AG20443 (cell line): Measurements from ENCODE around the gene EPHX1.
"Not testable (repeated sequence)": the region's sequence is repeated elsewhere in the genome, so short reads cannot be mapped to it uniquely, and the experiment has no call there.

Experiments
- DNase-seq: peaks from one replicate; pipeline ENCODE4 v3.0.0; 2012; ENCODE audit warnings: low spot score, mixed read lengths

EPHX1 gene

DNA sequence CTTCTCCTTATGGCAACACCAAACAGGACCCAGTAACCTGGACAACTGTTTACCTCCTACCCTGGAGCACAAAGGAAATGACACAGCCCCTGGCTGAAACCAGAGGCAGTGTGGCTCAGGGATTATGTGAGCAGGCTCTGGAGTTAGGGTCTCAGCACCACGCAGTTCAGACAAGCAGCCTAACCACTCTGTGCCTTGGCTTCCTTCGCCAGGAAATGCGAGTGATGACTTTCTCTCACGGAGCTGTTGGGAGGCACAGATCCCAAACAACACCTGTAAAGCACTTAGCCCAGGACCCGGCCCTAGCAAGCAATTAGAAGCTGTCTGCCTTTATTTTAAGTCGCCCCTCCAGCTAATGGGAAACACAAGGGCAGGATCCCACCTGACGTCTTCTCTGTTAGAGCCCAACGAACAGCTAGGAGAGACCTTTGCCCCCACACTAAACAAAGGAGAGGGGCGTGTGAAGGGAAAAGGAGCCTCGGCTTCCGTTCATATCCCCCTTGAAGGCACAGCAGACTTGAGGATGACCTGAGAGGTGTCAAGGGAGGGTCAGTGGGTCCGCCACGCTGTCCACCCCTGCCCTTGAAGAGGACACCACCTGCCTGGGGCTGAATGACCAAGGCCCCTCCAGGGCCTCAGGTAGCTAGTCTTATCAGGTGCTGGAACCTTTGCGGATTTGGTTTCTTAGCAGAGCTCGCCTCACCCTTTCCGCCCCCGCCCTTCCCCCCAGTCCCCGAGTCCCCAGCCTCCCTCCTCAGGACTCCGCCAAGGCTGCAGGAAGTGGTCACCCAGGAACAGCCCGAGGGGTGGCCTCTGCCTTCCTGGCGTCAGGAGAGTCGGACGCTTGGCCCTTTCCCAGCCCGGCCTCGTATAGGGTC, 71.4 kb downstream of the EPHX1 start:
- peak; percentile 69 for DNase-seq

DNA sequence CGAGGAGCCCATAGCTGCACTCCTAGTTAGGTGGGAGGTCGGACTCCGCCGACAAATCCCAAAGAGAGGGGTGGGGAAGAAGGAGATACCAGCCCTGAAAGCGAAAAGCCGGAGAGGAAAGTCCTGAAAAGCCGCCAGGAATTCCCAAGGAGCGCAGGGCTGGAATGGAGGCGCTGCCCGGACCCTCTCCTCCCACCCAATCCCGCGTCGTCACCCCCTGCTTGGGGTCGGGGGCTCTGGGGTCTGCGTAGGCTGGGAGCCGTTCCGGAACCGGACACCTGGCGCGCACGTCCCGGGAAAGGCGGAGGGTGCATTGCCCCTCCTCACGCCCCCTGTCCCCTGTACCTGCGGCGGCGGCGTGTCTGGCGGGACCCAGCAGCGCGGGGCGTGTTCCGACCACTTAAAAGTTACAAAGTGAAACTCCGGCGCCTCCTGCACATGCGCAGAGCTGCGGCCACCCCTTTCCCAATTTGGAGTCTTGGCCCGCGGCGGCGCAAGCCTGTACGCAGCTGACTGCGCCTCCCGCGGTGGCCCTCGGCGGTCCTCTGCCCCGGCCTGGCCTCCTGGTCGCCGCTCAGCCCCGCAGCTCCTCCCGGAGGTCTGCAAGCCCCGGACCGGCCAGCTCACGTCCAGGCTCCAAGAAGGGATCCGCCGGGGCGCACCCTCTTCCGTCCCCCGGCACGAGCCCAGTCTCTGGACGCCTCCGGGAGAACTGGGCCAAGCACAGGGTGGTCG, 72.2 kb downstream of the EPHX1 start, which contains the start of gene TMEM63A:
Gene TMEM63A, minus strand, starts transcription at position 422 of the 735 bp plus-strand sequence. CDS start 4,800 bp downstream, outside the sequence.
- DNase-seq = peak; percentile 99

- peak; percentile 84 for DNase-seq
Measured at GRCh38 chr1:225882694-225883615, 73.0 kb downstream of the EPHX1 start.

DNA sequence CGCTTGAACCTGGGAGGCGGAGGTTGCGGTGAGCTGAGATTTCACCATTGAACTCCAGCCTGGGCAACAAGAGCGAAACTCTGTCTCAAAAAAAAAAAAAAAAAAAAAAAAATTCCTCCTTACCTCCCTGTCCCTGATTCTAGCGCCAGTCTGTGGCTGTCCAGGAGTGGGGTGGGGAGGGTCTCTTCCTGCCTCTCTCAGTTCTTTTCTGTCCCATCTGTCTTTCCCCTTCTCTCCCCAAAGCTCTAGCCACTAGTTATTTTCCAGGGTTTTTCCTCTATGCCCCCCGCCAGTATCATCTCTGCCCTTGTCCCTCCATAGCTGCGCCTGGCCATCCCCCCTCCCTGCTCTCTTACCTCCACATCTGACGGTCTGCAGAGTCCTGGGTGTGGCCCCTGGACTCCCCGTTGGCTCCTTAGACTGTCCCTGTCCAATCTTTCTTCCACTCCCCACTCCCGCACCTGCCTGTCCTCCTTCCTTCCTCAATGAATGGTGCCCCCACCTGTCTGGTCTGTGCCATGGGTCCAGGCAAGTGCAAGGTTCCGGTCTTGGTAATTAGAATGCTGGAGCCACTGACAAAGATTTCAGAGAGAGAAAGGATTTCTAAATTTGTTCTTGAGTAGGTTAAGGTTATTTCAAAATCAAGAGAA, 73.8 kb downstream of the EPHX1 start:
- DNase-seq = no peak

DNA sequence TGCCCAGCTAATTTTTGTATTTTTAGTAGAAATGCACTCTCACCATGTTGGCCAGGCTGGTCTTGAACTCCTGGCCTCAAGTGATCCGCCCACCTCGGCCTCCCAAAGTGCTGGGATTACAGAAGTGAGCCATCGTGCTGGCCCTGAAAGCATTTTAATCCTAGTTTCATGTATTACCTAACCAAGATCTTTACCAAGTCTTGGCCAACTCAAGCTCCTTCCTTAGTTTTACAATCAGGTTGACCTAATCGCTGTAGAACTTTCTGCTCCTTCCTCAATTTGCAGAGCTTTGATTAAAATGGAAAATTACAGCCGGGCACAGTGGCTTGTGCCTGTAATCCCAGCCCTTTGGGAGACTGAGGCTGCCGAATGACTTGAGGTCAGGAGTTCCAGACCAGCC, 75.4 kb downstream of the EPHX1 start:
- DNase-seq = no peak

GRCh38 chr1:225886159-225887029, 76.5 kb downstream of the EPHX1 start:
- no peak for DNase-seq

DNA sequence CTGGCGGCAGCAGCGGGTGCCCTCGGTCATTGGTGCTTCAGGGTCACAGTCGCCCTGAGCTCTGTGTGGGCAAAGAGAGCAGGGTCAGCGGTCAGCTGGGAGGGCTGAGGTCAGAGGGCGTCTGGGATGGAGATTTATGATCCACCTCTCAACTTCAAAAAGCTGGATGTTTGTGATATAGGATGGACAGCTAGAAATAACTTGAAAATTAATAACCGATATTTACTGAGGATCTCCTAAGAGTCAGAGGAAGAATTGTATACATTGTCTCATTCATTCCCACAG, 77.0 kb downstream of the EPHX1 start:
- DNase-seq = no peak

GRCh38 chr1:225887554-225888288, 77.8 kb downstream of the EPHX1 start:
- not testable (repeated sequence) for DNase-seq

- no peak for DNase-seq
Measured at GRCh38 chr1:225888289-225888897, 78.5 kb downstream of the EPHX1 start.

DNA sequence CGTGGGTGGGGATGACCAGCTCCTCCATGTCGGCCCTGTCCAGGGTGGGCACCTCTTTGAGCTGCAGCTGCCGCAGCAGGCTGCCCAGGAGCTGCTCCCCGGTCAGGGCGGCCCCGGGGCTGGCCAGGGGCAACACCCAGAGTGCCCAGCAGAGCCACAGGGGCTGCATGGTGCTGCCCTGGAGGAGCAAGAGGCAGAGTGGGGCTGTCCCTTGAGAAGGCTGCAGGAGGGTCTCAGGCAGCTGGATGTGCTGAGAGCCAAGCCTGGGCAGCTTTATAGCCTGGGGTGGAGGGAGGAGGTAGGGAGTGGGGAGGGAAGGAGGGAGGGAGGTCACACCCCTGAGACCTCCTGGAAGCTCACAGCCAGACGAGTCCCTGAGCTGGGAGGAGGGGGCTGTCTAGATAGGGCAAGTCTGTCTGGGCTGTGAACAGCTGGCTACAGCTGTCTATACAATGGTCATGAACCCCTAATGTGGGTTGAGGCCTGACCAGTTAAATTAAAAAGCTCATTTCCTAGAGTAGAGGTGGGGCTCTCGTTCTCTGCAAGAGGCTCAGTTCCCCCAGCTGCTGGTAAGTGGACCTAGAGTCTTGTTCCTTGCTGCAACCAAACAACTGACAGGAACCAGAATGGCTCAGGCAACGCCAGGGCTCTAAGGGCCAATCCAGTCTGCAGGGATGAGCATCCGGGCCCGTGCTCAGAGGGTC, 79.1 kb downstream of the EPHX1 start, which contains the start of gene LEFTY1:
Gene LEFTY1, minus strand, starts transcription at position 249 of the 704 bp plus-strand sequence. Its CDS starts 80 bp downstream, at position 169.
- DNase-seq = no peak

DNA sequence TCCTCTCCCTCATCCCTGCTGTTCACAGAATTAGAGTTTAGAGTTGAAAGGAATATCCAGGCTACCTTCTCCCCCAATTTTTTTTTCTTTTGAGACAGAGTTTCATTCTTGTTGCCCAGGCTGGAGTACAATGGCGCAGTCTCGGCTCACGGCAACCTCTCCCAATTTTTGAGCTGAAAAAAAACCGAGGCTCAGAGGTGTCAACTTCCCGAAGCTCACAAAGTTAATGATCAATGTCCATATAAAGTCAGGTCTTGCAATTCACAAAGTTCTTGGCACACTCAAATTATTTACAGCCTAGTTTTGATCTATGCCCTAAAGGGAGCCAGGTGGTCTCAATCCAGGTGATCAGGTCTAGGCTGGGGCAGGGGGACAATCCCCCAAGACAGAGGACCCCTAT, 79.8 kb downstream of the EPHX1 start:
- no peak for DNase-seq

DNA sequence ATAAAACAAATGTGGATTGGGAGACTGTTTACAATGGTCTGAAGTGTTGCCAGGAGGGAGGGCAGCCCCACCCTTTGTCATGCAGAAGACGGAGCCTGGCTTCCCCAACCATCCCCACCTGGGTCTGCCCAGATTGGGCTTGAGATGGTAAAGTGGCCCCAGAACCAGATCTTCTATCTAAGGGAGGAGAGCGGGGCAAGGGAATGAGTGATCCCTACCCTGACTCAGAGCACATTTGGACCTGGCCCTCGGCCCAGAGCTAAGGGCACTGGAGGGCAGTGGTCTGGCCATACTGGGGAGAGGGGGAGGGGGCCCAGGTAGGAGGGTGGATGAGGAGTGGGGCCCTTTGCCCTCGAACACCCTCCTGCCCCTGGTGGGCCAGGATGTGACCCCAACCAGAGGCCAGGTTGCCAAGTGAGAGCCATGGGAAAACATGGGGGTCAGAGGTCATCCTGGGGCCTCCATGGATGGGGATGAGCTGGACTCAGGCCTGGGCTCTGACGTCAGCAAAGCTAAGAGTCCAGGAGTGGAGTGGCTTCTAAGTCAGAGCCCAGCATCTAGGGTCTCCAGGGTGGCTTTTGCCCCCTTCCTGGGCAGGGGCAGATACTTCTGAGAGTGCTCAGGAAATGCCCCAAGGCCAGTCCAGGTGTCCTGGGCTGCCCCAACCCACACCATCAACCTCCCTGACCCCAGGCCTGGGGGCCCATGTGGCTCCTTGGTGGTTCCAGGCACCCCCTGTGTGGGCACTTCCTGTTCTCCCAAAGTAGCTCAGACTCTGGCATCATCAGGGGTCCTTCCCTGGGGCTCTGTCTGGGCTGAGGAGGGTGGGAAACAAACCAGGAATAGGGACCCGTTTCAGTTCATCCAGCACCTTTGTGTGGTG, 80.7 kb downstream of the EPHX1 start:
- DNase-seq = no peak

DNA sequence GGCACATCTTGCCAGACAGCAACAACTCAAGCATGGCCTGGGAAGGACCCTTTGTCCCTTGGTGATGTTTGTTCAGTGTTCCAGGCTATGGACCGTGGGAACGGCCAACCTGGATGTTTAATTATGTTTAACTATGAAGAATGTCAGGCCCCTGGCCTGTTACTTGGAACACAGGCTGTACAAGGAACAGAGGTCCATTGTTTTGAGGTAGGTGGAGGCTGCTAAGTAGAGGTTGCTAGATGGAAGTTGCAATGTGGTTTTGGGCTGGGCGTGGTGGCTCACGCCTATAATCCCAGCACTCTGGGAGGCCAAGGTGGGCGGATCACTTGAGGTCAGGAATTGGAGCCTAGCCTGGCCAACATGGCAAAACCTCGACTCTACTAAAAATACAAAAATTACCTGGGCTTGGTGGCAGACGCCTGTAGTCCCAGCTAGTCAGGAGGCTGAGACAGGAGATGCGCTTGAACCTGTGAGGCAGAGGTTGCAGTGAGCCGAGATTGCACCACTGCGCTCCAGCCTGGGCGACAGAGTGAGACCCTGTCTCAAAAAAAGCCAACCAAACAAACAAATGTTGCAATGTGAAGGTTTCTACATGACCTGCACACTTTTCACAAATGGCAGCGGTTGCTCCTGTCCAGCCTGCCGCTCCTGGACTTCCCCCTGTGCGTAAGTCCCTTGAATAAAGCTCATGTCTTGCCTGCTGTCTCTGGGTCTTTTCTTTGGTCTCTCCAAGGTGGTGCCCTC, 81.5 kb downstream of the EPHX1 start:
- no peak for DNase-seq

DNA sequence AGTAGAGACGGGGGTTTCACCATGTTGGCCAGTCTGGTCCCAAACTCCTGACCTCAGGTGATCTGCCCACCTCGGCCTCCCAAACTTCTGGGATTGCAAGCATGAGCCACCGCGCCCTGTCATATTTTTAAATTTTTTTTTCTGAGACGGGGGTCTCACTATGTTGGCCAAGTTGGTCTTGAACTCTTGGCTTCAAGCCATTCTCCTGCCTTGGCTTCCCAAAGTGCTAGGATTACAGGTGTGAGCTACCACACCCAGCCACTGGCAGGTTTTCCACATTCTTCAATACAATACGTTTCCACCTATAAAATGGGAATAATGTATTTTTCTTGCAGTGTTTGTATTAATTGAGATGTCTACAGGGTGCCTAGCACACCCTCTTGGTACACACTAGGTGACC, 82.4 kb downstream of the EPHX1 start:
- no peak for DNase-seq
